ENCODE measurements around the gene FOSB.
A peak's percentile ranks its signal among the peaks of the same experiment; 100 is the strongest.
"Not testable (repeated sequence)": the region's sequence is repeated elsewhere in the genome, so short reads cannot be mapped to it uniquely, and the experiment has no call there.

FOSB gene

DNA sequence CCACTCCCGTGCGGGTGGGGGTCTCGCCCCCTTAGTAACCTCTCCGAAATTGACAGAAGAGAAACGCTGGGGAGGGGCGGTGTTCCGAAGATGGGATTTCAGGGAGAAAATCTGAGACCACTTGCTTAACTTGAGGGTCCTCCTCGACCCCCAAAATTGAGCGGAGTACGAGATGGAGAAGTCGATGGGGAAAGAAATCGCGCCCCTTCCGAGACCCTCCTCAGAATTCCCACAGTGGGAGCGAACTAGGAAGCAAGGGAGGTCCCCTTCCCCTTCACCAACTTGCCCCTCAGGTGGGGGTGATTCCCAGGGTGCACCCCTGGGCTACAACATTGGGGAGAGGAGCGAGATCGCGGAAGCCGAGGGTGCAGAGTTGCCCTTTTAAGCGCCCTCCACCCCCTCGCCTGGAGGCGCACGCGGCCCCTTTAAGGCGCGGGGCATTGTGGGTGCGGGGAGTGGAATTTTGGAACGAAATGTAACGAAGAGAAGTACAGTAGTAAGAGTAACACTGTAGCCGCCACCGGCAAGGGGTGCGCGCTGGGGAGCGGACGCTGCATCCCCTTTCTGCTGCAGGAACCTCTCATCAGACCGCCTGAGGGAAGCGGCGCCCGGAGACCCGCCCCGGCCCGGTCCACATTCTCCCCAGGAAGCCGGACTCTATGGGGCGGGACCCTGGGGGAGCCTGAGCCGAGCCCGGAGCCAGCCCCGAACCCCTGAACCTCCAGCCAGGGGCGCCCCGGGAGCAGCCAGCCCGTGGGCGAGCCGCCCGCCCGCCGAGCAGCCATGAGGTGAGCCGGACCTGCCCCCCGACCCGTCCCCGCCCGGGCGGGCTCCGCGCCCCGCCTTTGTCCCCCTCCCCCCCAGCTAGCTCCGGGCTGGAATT lies 39.4 kb downstream of the FOSB start, which contains the start of gene VASP:
TSS of gene VASP (plus strand) at position 491 of the 883 bp plus-strand sequence. CDS start at position 784, 293 bp downstream.
- DNase-seq = peak; percentile 28

DNA sequence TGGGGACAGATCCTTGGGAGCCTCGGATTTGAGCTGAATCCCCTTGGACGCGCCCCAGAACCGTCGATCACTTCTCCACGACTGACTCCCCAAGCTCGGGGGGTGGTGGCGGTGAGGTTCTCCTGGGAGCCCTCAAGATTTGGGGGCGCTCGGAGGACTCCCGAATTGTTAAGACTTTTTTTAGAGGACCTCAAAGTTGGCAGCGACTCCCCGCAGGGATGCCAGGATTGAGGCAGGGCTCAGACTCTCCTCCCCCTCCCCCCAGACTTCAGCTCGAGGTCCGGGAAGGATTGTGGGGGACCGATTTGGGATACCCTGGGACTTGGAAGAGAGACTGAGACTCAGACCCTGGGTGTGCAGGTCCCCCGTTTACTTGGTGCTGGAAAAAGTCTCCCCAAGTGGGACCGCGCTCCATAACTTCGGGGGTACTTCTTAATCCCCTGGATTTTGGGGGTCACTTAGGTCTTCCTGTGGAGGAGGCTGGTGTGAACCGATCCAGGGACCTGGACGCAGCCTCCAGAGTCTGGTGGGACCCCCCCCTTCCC lies 40.1 kb downstream of the FOSB start:
- no peak for DNase-seq

DNA sequence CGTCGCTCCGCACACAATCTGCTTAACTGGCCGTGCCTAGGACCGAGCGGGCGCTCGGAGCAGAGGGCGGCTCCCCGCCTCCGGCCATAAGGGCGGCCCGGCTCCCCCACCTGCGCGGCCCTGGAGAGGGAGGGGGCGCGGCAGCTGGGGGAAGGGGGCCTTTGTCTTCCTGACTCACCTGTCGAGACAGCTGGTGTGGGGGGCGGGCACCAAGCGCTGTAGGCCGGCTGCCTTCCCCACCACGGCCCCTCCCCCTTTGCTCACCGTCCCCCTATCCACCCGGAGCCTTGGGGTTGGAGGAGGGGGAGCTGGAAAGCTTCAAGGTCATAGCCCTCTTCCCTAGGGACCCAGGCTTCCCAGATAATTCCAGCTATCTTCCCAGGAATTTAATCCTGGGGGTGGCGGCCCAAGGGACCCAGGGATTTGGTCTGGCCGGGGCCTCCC lies 40.6 kb downstream of the FOSB start:
- no peak for DNase-seq

DNA sequence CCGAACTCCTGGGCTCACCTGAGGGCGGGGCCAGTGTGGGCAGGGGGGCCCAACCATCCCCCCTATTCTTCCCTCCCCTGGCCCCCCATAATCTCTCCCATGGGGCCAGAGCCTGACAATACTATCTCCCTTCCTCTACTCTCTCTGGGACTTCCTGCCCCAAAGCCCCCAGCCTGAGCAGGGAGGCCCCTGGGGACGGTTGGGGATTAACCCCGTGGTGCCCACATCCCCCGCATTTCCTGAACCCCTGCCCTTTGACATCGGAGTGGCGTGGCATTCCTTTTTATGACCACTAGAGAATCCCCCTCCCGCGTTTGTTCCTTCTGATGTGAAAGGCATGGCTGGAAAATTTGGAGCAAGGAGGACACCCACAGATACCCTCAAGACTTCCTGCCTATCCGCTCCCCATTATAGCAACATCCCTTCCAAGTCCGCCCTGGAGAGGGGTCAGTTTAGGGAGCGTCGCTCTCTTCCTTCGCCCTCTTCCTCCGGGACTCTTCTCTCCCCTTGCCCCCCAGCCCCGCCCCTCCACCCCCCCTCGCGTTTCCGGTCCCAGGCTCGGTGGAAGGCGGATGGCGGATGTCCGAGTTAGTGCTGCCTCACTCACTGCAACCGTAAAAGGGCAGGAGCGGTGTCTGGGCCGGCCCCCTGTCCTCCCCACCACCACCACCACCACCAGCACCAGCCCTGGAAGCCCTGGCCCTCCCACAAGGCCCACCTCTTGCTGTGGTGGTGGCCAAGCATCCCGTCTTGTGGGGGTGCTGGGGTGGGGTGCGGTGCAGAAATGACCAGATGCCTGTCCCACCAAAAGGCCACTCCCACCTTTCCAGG lies 41.3 kb downstream of the FOSB start:
- DNase-seq = no peak

DNA sequence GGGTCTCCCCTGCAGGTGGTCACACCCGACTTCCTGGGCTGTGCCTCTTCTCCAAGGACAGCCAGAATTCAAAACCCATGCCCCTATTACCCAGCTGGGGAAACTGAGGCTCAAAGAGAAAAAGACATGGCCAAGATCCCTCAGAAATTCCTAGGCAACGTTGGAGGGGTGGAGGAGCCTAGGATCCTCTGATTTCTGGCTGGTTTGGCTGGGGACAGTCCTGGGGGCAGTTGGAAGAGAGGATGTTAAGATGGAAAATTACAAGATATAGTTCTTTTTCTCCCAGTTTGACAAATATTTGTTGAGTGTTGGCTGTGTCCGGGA lies 41.9 kb downstream of the FOSB start:
- no peak for DNase-seq

DNA sequence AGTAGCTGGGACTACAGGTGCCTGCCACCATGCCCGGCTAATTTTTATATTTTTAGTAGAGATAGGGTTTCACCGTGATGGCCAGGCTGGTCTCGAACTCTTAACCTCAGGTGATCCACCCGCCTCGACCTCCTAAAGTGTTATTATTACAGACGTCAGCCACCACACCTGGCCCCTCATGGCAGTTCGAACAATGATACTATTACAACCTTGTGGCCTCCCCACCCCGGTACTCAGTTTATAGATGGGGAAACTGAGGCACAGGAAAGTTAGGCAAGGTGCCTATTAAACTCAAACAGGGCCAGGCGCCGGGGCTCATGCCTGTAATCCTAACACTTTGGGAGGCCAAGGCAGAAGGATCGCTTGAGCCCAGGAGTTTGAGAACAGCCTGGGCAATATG lies 42.6 kb downstream of the FOSB start:
- not testable (repeated sequence) for DNase-seq

DNA sequence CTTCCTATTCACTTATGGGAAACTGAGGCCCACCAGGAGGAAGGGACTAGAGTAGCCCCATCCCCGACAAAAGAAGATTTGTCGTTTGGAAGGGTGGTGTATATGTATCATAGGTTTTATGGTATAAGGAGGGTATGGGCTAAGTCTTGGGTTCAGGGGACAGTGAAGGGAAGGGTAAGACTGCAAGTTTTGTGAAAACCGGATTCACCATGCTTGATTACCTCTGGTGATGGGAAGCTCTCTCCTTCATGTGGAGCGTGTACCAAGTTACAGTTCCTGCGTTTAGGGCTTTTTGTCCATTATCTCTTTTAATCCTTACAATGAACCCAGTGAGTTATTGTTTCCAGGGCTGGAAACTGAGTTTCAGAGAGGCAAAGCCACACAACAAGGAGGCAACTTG lies 43.3 kb downstream of the FOSB start:
- DNase-seq = no peak

DNA sequence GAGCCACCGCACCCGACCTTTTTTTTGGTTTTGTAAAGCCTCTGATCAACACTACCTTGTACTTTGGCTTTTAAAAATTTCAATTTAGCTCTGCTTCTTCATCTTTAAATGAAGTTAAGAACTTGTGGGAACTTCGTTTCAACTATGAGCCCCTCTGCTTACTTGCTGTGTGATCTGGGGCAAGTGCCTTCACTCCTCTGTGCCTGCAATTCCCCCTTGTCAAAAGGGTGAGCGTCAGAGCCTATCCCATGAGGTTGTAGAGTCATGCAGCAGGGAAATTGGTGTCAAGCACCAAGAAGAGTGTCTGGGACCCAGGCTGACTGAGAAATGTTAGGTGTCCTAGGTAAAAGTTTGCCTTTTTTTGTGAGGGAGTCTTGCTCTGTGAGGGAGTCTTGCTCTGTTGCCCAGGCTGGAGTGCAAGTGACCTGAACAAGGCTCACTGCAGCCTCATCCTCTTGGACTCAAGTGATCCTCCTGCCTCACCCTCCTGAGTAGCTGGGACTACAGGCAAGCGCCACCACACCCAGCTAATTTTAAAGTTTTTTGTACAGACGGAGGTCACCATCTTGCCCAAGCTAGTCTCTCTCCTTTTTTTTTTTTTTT lies 45.2 kb downstream of the FOSB start:
- DNase-seq = no peak

DNA sequence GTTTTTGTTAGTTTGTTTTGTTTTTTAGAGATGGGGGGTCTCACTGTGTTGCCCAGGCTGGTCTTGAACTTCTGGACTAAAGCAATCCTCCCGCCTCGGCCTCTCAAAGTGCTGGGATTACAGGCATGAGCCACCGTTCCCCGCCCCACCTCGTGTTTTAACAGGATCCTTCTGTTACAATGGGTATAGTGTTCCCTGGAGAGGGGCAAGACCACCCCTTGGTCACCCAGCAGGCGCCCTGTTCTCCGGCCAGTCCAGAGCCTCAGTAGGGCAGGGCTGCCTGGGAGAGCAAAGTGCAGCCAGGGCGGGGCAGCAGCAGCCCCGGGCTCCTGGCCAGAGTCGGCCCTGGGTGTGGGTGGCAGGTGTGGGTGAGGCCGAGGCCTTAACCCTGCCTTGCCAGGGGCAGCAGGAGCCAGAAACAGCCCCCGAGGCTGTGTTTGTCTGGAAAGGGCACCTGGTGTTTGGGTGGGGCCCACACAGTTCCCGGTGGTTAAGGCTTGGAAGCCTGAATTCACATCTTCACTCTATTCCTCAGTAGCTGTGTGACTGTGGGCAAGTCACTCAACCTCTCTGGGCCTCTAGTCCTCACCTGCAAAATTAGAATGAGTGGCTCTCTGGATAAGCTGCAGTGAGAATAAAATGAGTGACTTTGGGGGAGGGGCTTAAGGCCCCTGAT lies 46.7 kb downstream of the FOSB start:
- no peak for DNase-seq

DNA sequence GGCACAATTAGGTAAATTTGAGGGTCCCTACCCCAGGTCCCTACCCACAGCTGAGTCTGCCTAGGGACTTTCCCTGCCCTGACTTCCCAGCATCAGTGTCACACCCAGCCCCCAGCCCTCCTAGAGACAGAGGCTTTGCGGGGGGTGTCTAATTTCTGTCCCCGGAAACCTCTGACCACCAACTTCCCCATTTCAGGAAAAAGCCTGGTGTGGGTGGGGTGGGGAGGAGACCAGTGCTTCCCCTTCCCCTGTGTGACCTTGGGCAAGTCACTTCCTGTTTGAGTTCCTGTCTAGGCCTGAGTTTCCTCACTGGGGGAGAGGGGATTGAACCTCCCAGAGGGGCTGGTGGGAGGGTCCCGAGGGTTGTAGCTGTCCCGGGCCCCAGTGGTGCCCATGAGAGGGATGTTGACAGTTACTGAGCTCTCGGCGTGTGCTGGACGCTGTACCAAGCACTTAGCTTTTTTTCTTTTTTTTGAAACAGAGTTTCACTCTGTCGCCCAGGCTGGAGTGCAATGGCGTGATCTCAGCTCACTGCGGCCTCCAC lies 47.4 kb downstream of the FOSB start:
- DNase-seq = no peak

DNA sequence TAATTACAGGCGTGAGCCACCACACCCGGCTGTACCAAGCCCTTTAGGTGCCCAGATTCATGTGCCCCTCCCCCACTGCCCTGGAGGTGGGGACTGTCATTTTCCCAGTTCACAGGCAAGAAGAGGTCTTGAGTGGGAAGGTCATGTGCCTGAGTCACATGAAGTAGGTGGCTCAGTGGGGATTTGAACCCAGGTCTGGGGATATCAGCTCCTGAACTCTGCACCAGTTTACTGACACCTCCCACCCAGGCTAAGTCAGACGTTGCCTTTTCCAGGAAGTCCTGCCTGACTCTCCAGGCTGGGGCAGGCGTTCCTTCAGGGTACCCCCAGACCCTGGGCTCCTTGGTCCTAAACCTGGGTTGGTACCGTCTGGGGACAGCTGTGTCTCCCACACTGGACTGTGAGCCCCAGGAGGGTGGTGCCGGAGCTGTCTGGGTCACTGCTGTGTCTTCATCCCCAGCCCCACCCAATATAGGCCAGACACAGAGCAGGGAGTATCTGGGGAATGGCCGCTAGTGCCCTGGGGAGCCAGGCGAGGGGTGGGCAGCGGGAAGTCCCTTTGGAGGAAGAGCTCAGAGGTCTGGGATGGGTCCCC lies 48.1 kb downstream of the FOSB start:
- DNase-seq = no peak

DNA sequence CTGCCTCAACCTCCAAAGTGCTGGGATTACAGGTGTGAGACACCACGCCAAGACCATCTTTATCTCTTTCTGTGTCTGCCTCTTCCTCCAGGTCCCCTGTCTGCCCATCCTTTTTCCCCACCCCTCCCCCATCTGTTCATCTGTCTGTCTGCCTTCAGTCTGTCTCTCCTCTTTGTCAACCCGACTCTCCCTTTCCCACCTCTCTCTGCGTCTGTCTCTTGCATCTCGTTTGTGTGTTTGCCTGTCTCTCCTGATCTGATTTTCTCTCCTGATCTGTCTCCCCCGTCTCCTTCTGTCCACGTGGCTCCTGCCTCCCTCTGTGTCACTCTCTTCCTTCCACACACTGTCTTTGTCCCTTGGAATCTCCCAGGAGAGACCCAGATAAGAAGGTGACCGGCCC lies 49.4 kb downstream of the FOSB start:
- DNase-seq = no peak

DNA sequence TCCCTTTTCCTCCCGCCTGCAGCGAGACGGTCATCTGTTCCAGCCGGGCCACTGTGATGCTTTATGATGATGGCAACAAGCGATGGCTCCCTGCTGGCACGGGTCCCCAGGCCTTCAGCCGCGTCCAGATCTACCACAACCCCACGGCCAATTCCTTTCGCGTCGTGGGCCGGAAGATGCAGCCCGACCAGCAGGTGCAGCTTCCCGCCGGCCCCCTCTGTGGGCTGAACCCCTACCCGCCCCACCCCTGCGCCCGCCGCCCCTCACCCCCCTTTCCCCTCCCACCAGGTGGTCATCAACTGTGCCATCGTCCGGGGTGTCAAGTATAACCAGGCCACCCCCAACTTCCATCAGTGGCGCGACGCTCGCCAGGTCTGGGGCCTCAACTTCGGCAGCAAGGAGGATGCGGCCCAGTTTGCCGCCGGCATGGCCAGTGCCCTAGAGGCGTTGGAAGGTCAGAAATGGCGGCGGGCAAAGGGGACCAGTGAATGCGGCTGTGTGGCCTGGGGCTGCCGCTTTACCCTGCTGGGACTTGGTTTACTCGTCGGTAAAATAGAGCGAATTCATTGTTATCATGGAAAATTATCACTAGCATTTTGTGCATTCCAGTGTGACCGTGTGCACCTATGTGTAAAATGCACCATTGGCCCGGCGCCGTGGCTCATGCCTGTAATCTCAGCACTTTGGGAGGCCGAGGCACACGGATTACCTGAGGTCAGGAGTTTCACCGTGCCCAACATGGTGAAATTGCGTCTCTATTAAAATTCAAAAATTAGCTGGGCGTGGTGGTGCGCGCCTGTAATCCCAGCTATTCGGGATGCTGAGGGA lies 50.1 kb downstream of the FOSB start:
- no peak for DNase-seq

DNA sequence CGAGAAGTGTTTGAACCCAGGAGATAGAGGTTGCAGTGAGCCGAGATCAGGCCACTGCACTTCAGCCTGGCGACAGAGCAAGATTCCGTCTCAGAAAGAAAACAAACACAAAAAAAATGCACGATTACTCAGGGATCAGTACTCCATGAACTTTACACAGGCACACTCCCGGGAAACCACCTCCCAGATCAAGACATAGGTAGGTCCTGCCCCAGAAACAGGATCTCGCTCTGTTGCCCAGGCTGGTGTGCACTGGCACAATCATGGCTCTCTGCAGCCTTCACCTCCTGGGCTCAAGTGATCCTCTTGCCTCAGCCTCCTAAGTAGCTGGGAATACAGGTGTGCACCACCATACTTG lies 50.7 kb downstream of the FOSB start:
- no peak for DNase-seq

DNA sequence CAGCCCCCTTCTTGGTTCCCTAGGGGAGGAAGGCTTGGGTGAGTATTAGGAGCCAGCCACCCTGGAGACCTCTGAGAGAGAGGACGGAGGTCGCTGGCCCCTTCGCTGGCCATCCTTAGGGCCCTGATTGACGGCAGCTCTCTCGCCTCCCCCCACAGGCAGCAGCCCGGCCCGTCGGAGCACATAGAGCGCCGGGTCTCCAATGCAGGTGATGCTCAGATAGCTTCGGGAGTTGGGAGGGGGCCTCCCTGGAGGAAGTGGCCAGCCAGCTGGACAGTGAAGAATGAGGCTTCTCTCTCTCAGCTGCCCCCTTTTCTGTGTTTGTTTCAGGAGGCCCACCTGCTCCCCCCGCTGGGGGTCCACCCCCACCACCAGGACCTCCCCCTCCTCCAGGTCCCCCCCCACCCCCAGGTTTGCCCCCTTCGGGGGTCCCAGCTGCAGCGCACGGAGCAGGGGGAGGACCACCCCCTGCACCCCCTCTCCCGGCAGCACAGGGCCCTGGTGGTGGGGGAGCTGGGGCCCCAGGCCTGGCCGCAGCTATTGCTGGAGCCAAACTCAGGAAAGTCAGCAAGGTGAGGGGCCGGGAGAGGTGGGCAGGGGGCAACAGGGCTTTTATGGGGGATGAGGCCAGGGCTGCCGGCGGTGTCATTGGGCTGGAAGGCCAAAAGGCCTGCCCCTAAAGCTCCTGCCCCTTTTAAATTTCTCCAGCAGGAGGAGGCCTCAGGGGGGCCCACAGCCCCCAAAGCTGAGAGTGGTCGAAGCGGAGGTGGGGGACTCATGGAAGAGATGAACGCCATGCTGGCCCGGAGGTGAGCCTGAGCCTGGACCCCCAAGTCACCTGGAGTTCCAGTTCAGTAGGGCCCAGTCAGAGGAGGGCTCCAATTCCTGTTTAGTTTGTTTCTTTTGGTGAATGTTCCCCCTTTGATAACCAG lies 54.5 kb downstream of the FOSB start:
- DNase-seq = no peak

DNA sequence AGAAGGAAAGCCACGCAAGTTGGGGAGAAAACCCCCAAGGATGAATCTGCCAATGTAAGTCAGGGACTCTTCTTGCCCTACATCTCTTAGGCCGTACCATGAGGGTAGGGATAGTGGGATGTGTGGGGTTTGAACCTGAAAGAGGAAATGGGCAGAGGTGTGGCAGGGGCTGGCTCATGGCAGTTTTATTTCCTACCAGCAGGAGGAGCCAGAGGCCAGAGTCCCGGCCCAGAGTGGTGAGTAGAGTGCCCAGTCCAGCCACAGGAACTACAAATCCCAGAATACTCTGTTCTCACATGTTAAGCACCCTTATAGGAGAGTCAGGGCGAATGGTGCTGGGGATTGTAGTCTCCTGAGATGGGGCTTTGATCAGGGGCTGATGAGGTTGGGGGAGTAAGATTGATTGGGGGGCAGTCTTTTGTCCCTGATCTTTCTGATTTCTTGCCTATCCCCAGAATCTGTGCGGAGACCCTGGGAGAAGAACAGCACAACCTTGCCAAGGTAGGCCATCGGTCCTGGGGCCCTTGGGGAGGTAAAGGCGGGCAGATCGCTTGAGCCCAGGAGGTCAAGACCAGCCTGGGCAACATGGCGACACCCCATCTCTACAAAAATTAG lies 56.0 kb downstream of the FOSB start:
- DNase-seq = peak; percentile 52

DNA sequence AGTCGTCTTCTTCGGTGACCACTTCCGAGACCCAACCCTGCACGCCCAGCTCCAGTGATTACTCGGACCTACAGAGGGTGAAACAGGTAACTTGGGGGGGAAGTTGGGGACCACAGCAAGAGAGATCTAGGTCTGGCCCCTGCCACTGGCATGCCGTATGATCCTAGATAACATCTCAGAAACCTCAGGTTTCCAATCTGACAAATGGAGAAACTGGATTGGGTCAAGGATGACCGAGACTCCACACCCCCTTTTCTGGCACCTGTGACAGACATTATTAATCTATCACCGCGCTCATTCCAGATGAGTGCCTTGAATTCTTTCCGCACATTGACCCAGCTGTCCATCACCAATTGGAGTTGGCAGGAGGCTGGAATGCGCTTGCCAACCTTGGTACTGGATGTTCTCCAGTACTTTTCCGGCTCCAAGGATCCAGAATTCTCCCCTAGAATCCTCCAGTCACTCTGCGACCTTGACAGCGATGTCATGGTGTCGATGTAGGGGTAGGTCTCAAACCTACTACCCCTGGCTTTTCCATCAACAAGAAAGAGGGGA lies 56.9 kb downstream of the FOSB start:
- no peak for DNase-seq
